A549 (cell line): ENCODE data around the gene SLC25A13. TPM values are rescaled to one million over a fixed set of nuclear protein-coding genes. Genes with fewer than 3 reads are reported as not detected.

Source experiments
- ATAC-seq, 2 experiments: fragments of 200-7000 bp in 1 of 2; fragments of >200 bp in 1 of 2; cut with Nextera tagmentation in 1 of 2; cut with Tn5 transposase in 1 of 2; 3 replicates each; pipeline versions ENCODE4 v1.8.0 to v1.9.1; 2018 to 2020; ENCODE audit warnings: mild to moderate bottlenecking in 1 of 2, moderate library complexity in 1 of 2
- CTCF ChIA-PET: fragments of 300-600 bp; sonication (Branson Sonifier 250); formaldehyde crosslinking; extraction: SDS; loops from one replicate; lab custom pipeline; 2021; ENCODE audit warnings: antibody characterized with exemption, inconsistent platforms; lab: Yijun Ruan, JAX
- POLR2A ChIA-PET: fragments of 350-600 bp; formaldehyde crosslinking; extraction: SDS; loops from one replicate; lab custom pipeline; 2021; ENCODE audit warnings: antibody characterized with exemption, inconsistent platforms; lab: Yijun Ruan, JAX
- DNase-seq, 2 experiments: peaks; one replicate each; pipeline versions ENCODE4 v3.0.0 to v3.0.0-alpha.2; 2011 to 2016; ENCODE audit warnings: low read depth in 1 of 2, low spot score in 1 of 2
- FAIRE-seq: peaks from 2 replicates; lab custom pipeline; 2011; peaks lifted over from hg19 to GRCh38; lab: Jason Lieb, UNC
- H3K27ac ChIP-seq, 2 experiments: fragments of >200 bp; sonication (Bioruptor Twin); formaldehyde crosslinking; 3 replicates each; pipeline ENCODE4 v1.5.1; 2016 to 2017
- H3K4me1 ChIP-seq: fragments of >200 bp; sonication (Bioruptor Twin); formaldehyde crosslinking; 3 replicates; pipeline ENCODE4 v1.6.1; 2016
- H3K4me2 ChIP-seq: fragments of >200 bp; sonication (Bioruptor Twin); formaldehyde crosslinking; 3 replicates; pipeline ENCODE4 v1.6.1; 2016
- H3K4me3 ChIP-seq: fragments of >200 bp; sonication (Bioruptor Twin); formaldehyde crosslinking; 3 replicates; pipeline ENCODE4 v1.5.1; 2016
- H3K9me3 ChIP-seq: fragments of >200 bp; sonication (Bioruptor Twin); formaldehyde crosslinking; 3 replicates; pipeline ENCODE4 v1.6.1; 2016
- ATOH8 ChIP-seq: fragments of 250-450 bp; sonication (Bioruptor Pico); IDR thresholded peaks from 2 replicates; pipeline ENCODE4 v1.5.0; 2020; ENCODE audit warnings: low read depth, mild to moderate bottlenecking, moderate library complexity
- BHLHE40 ChIP-seq: IDR thresholded peaks from 2 replicates; pipeline ENCODE4 v1.6.1; 2012; ENCODE audit warnings: low read depth, low read length, inconsistent platforms
- CEBPB ChIP-seq, 2 experiments: fragments of >200 bp in 1 of 2; sonication (Bioruptor Twin) in 1 of 2; formaldehyde crosslinking in 1 of 2; IDR thresholded peaks; 2 replicates each; pipeline ENCODE4 v1.6.1; 2012 to 2016
- EHF ChIP-seq: fragments of 250-450 bp; sonication (Bioruptor Pico); IDR thresholded peaks from 2 replicates; pipeline ENCODE4 v1.5.0; 2020; ENCODE audit warnings: mild to moderate bottlenecking
- EHMT2 ChIP-seq: fragments of 200-600 bp; sonication (generic); IDR thresholded peaks from 2 replicates; pipeline ENCODE4 v1.6.1; 2016; ENCODE audit warnings: antibody characterized with exemption, low read depth, mild to moderate bottlenecking, moderate library complexity
- ELK1 ChIP-seq: fragments of 150-350 bp; IDR thresholded peaks from 2 replicates; pipeline ENCODE4 v1.6.1; 2014; ENCODE audit warnings: low read depth, mild to moderate bottlenecking, low read length
- FOSB ChIP-seq: fragments of 250-450 bp; sonication (Bioruptor Pico); IDR thresholded peaks from 2 replicates; pipeline ENCODE4 v1.5.0; 2020; ENCODE audit warnings: mild to moderate bottlenecking, moderate library complexity
- FOSL2 ChIP-seq, 2 experiments: fragments of 450-650 bp in 1 of 2; fragments of >200 bp in 1 of 2; sonication (Bioruptor Twin) in 1 of 2; formaldehyde crosslinking; IDR thresholded peaks; 2 replicates each; pipeline versions ENCODE4 v1.5.0 to v1.6.1; 2016 to 2020; ENCODE audit warnings: mild to moderate bottlenecking in 1 of 2, moderate library complexity in 1 of 2
- HDAC2 ChIP-seq: fragments of 200-600 bp; sonication (generic); IDR thresholded peaks from 2 replicates; pipeline ENCODE4 v1.6.1; 2016
- HEYL ChIP-seq: fragments of 250-450 bp; sonication (Bioruptor Pico); IDR thresholded peaks from 2 replicates; pipeline ENCODE4 v1.8.0; 2021; ENCODE audit warnings: mild to moderate bottlenecking, moderate library complexity
- HMGXB4 ChIP-seq: fragments of 250-450 bp; sonication (Bioruptor Pico); IDR thresholded peaks from 2 replicates; pipeline ENCODE4 v1.5.0; 2021; ENCODE audit warnings: mild to moderate bottlenecking, moderate library complexity, borderline replicate concordance
- HOXA7 ChIP-seq: fragments of 250-450 bp; sonication (Bioruptor Pico); IDR thresholded peaks from 2 replicates; pipeline ENCODE4 v1.5.0; 2020; ENCODE audit warnings: mild to moderate bottlenecking, moderate library complexity
- JUN ChIP-seq, 2 experiments: fragments of >200 bp; sonication (Bioruptor Twin); formaldehyde crosslinking; IDR thresholded peaks; 2 replicates in 1 of 2; 3 replicates in 1 of 2; pipeline ENCODE4 v1.6.1; 2016 to 2017
- JUNB ChIP-seq: fragments of >200 bp; sonication (Bioruptor Twin); formaldehyde crosslinking; IDR thresholded peaks from 2 replicates; pipeline ENCODE4 v1.6.1; 2016
- KDM1A ChIP-seq: fragments of 200-600 bp; sonication (generic); IDR thresholded peaks from 2 replicates; pipeline ENCODE4 v1.6.1; 2016; ENCODE audit warnings: low read depth, mild to moderate bottlenecking
- KDM5A ChIP-seq: fragments of 200-600 bp; sonication (generic); IDR thresholded peaks from 2 replicates; pipeline ENCODE4 v1.6.1; 2016; ENCODE audit warnings: antibody characterized with exemption, mild to moderate bottlenecking
- MAFK ChIP-seq: fragments of 450-650 bp; IDR thresholded peaks from 2 replicates; pipeline ENCODE4 v1.6.1; 2014; ENCODE audit not compliant: partially characterized antibody
- MAX ChIP-seq: IDR thresholded peaks from 2 replicates; pipeline ENCODE4 v1.6.1; 2012
- MAZ ChIP-seq: fragments of 150-350 bp; IDR thresholded peaks from 2 replicates; pipeline ENCODE4 v1.6.1; 2014; ENCODE audit warnings: antibody characterized with exemption, low read depth, low read length, borderline replicate concordance
- NR3C1 ChIP-seq: fragments of >200 bp; sonication (Bioruptor Twin); formaldehyde crosslinking; IDR thresholded peaks from 3 replicates; pipeline ENCODE4 v1.6.1; 2017
- PBX3 ChIP-seq: IDR thresholded peaks from 2 replicates; pipeline ENCODE4 v1.6.1; 2012
- POLR2A ChIP-seq: IDR thresholded peaks from 2 replicates; pipeline ENCODE4 v1.6.1; 2012; ENCODE audit warnings: mild to moderate bottlenecking, low read length
- RCOR1 ChIP-seq: fragments of 150-350 bp; IDR thresholded peaks from 2 replicates; pipeline ENCODE4 v1.6.1; 2014; ENCODE audit warnings: antibody characterized with exemption, low read length, low read depth
- SMC3 ChIP-seq: fragments of >200 bp; sonication (Bioruptor Twin); formaldehyde crosslinking; IDR thresholded peaks from 3 replicates; pipeline ENCODE4 v1.6.1; 2018; ENCODE audit warnings: inconsistent platforms
- ZFP36 ChIP-seq: fragments of 450-650 bp; IDR thresholded peaks from 2 replicates; pipeline ENCODE4 v1.6.1; 2014; ENCODE audit warnings: borderline replicate concordance; ENCODE audit not compliant: partially characterized antibody
- ZSCAN20 ChIP-seq: fragments of 250-450 bp; sonication (Bioruptor Pico); IDR thresholded peaks from 2 replicates; pipeline ENCODE4 v1.8.0; 2022; ENCODE audit warnings: mild to moderate bottlenecking, moderate library complexity
- WGBS: methylation state at CpG from one replicate; pipeline ENCODE4 v1.1.6; 2017; ENCODE audit errors: missing lambda C conversion rate; 5-methylcytosine and 5-hydroxymethylcytosine counted together
- polyA plus RNA-seq, 4 experiments: library from polyadenylated mRNA; depleted of rRNA in 3 of 4; stranded (reverse); fragments of >200 nt; fragmentation: RNase III in 1 of 4; extraction: RNeasy Plus Mini Kit Qiagen cat#74134 plus additional on column Dnase treatment in 1 of 4; gene quantifications; 2 replicates in 3 of 4; 3 replicates in 1 of 4; pipeline ENCODE4 v1.2.3, GENCODE V29; 2011 to 2017

SLC25A13 gene
- polyA plus RNA-seq, 2 of the 4 experiments (the other 2 are of a cell fraction): 32.7 to 51.0 TPM

- FAIRE-seq: no peak
- DNase-seq: no peak
- Histone ChIP-seq H3K27ac (no peak overlapping the region), H3K4me1 (peaks cover 10% of the 10 kb centered on the region), H3K9me3 (no peaks in the 10 kb centered on the region), H3K4me3 (no peak overlapping the region), H3K4me2 (peak overlapping the region; percentile 35)
- peak in 1 of 2 experiments; percentile 57; a peak in 3 of 6 replicates for ATAC-seq
- TF ChIP-seq MAX (no peak), HEYL (CRISPR knock-in tag) (no peak), PBX3 (no peak), ELK1 (no peak), CEBPB (IDR thresholded peaks at IDR 0.05) (no peak), FOSL2 (IDR thresholded peaks at IDR 0.05) (no peak), FOSL2 (CRISPR knock-in tag; IDR thresholded peaks at IDR 0.05) (no peak), POLR2A (no peak), HMGXB4 (CRISPR knock-in tag) (no peak), JUN (IDR thresholded peaks at IDR 0.05) (no peak), MAZ (no peak), NR3C1 (no peak), BHLHE40 (no peak), ZSCAN20 (CRISPR knock-in tag) (no peak), HOXA7 (CRISPR knock-in tag) (no peak), RCOR1 (no peak), ATOH8 (CRISPR knock-in tag) (no peak)
- ChIA-PET CTCF (interaction anchor here (1.3 kb wide), 1 partner anchor 901 kb away, joined by 5 read pairs; no protein-coding TSS in a partner anchor), POLR2A (no interaction called here)
Measured at GRCh38 chr7:96126382-96126781, 195.5 kb downstream of the SLC25A13 start.

GRCh38 chr7:96122746-96123145, 199.2 kb downstream of the SLC25A13 start:
- no peak overlapping the region for H3K27ac ChIP-seq
- ChIA-PET POLR2A (no interaction called here), CTCF (no interaction called here)
- no peak overlapping the region for H3K4me3 ChIP-seq
- DNase-seq (no peak), FAIRE-seq (no peak), ATAC-seq (no peak)
- no peaks in the 10 kb centered on the region for H3K9me3 ChIP-seq
- TF ChIP-seq KDM5A: no peak
- no peak for TF ChIP-seq EHMT2
- no peak for TF ChIP-seq MAFK
- no peak for TF ChIP-seq ZFP36
- TF ChIP-seq HDAC2: no peak
- TF ChIP-seq HOXA7 (CRISPR knock-in tag): no peak
- TF ChIP-seq HMGXB4 (CRISPR knock-in tag): no peak
- no peak for TF ChIP-seq EHF (CRISPR knock-in tag)
- TF ChIP-seq JUNB: no peak
- TF ChIP-seq SMC3: no peak
- no peak for TF ChIP-seq ELK1
- TF ChIP-seq FOSB: no peak
- TF ChIP-seq KDM1A: no peak
- no peak for TF ChIP-seq HEYL (CRISPR knock-in tag)
- no peak overlapping the region for H3K4me2 ChIP-seq
- peaks cover 10% of the 10 kb centered on the region for H3K4me1 ChIP-seq
- WGBS: 85% methylated on average over 2 of the region's 2 CpGs
